Pericardium fibroblast (primary cell): ENCODE data around the gene IRF2BP2. TPM values are rescaled to one million over a fixed set of nuclear protein-coding genes. Genes with fewer than 3 reads are reported as not detected.

Experiments used
- total RNA-seq: library from RNA; depleted of rRNA; stranded (reverse); fragments of >200 nt; gene quantifications from 2 replicates; pipeline ENCODE4 v1.2.3, GENCODE V29; 2015

Gene IRF2BP2
- 66.6 and 67.2 TPM in 2 replicates for total RNA-seq

GRCh38 chr1:234610061-234610665 lies at the start of gene IRF2BP2:
IRF2BP2 (minus strand) TSS chr1:234610178; CDS start chr1:234609494, 684 bp downstream.

Other genes with a start within 250 kb of the IRF2BP2 start
- gene COA6, start 236.7 kb downstream of the IRF2BP2 start, total RNA-seq: 14.8 and 18.5 TPM in 2 replicates
- 11.8 and 26.6 TPM in 2 replicates for gene TARBP1, start 131.0 kb downstream of the IRF2BP2 start, total RNA-seq